Keratinocyte (primary cell): ENCODE data around the gene ZDHHC1. TPM values are rescaled to one million over a fixed set of nuclear protein-coding genes. Genes with fewer than 3 reads are reported as not detected.

Source experiments
- DNase-seq: peaks from one replicate; pipeline ENCODE4 v3.0.0-alpha.2; 2011; ENCODE audit warnings: low read depth, missing footprints, low spot score
- FAIRE-seq: peaks from 2 replicates; lab custom pipeline; 2011; peaks lifted over from hg19 to GRCh38; lab: Jason Lieb, UNC
- H2AFZ ChIP-seq: 2 replicates; pipeline ENCODE4 v1.6.0; 2012; ENCODE audit warnings: low read length, control low read depth, inconsistent platforms; ENCODE audit not compliant: control insufficient read depth
- H3K27ac ChIP-seq: 2 replicates; pipeline ENCODE4 v1.5.1; 2011; ENCODE audit warnings: low read length; ENCODE audit not compliant: control insufficient read depth, insufficient read depth
- H3K27me3 ChIP-seq: 3 replicates; pipeline ENCODE4 v1.6.0; 2011; ENCODE audit warnings: low read length; ENCODE audit not compliant: control insufficient read depth, insufficient read depth; ENCODE audit errors: extremely low read depth
- H3K36me3 ChIP-seq, 2 experiments: 2 replicates in 1 of 2; 3 replicates in 1 of 2; pipeline ENCODE4 v1.5.1; 2011; ENCODE audit warnings: low read length in 2 of 2, mild to moderate bottlenecking in 1 of 2; ENCODE audit not compliant: control insufficient read depth in 2 of 2, insufficient read depth in 2 of 2; ENCODE audit errors: extremely low read depth in 1 of 2
- H3K4me1 ChIP-seq: 3 replicates; pipeline ENCODE4 v1.5.1; 2011; ENCODE audit warnings: low read length; ENCODE audit not compliant: control insufficient read depth, insufficient read depth; ENCODE audit errors: extremely low read depth
- H3K4me2 ChIP-seq: 3 replicates; pipeline ENCODE4 v1.6.0; 2011; ENCODE audit warnings: low read depth, low read length; ENCODE audit not compliant: control insufficient read depth, insufficient read depth; ENCODE audit errors: extremely low read depth
- H3K4me3 ChIP-seq, 3 experiments: fragments of 200-600 bp in 1 of 3; sonication (generic) in 1 of 3; 2 replicates in 2 of 3; 3 replicates in 1 of 3; pipeline ENCODE4 v1.5.1; 2011 to 2016; ENCODE audit warnings: low read length in 3 of 3, mild to moderate bottlenecking in 3 of 3, control low read depth in 2 of 3, inconsistent platforms in 1 of 3, low read depth in 1 of 3, mixed read lengths in 1 of 3, mixed run types in 1 of 3, moderate library complexity in 1 of 3; ENCODE audit not compliant: control insufficient read depth in 2 of 3, insufficient read depth in 2 of 3; ENCODE audit errors: extremely low read depth in 1 of 3
- H3K79me2 ChIP-seq: 2 replicates; pipeline ENCODE4 v1.6.0; 2012; ENCODE audit warnings: low read length; ENCODE audit not compliant: control insufficient read depth, insufficient read depth
- H3K9ac ChIP-seq: 3 replicates; pipeline ENCODE4 v1.6.0; 2011; ENCODE audit warnings: low read length; ENCODE audit not compliant: control insufficient read depth, insufficient read depth; ENCODE audit errors: extremely low read depth
- H3K9me1 ChIP-seq: 3 replicates; pipeline ENCODE4 v1.6.0; 2011; ENCODE audit warnings: low read length; ENCODE audit not compliant: control insufficient read depth, insufficient read depth; ENCODE audit errors: extremely low read depth
- H3K9me3 ChIP-seq: 2 replicates; pipeline ENCODE4 v1.5.1; 2012; ENCODE audit warnings: low read depth, low read length; ENCODE audit not compliant: control insufficient read depth
- H4K20me1 ChIP-seq: 3 replicates; pipeline ENCODE4 v1.6.0; 2011; ENCODE audit warnings: low read length; ENCODE audit not compliant: control insufficient read depth, insufficient read depth; ENCODE audit errors: extremely low read depth
- CTCF ChIP-seq, 3 experiments: IDR thresholded peaks in 1 of 3; conservative IDR thresholded peaks in 1 of 3; optimal IDR thresholded peaks in 1 of 3; 2 replicates in 2 of 3; 3 replicates in 1 of 3; pipeline versions ENCODE3 to v1.5.1; 2011; ENCODE audit warnings: low read length in 3 of 3, mild to moderate bottlenecking in 3 of 3, moderate library complexity in 2 of 3, control low read depth in 1 of 3, inconsistent platforms in 1 of 3; ENCODE audit not compliant: insufficient read depth in 2 of 3; ENCODE audit errors: extremely low read depth in 1 of 3
- EZH2 ChIP-seq: IDR thresholded peaks from one replicate; pipeline ENCODE4 v1.6.1; 2012; ENCODE audit warnings: inconsistent platforms, mild to moderate bottlenecking, low read length, moderate library complexity
- dilution Hi-C: fragments of 300-500 bp; cut with MboI; formaldehyde crosslinking; loops from one replicate; pipeline ENCODE4 v1.7.0; 2020; ENCODE audit warnings: low sequenced_read_pairs; ENCODE audit not compliant: extremely low pct_ligation_motif_present
- polyA plus RNA-seq, 5 experiments: library from polyadenylated mRNA; depleted of rRNA in 3 of 5; stranded (reverse) in 3 of 5; stranded (forward) in 1 of 5; unstranded in 1 of 5; fragments of >200 nt; gene quantifications; 1 replicate in 1 of 5; 2 replicates in 3 of 5; 3 replicates in 1 of 5; pipeline versions ENCODE4 v1.2.1 to v1.2.3, GENCODE V29; 2011 to 2012; ENCODE audit warnings: missing spikeins in 2 of 5, low read depth in 1 of 5, low replicate concordance in 1 of 5

The ZDHHC1 gene
- polyA plus RNA-seq, 1 donor (not counting 4 experiments of a cell fraction or from before 2014, with no cell fraction given) = 1.1 TPM

- H3K27me3 ChIP-seq = no peaks in the 10 kb centered on the region
- FAIRE-seq = peak; percentile 60
- H4K20me1 ChIP-seq = peaks cover 30% of the 10 kb centered on the region
- H3K4me3 ChIP-seq = no peak overlapping the region
- no peak overlapping the region for H3K27ac ChIP-seq
- no peaks in the 10 kb centered on the region for H3K9me3 ChIP-seq
- TF ChIP-seq CTCF (optimal IDR thresholded peaks at IDR 0.05 in 1 of 3, IDR thresholded peaks at IDR 0.05 in 1 of 3, conservative IDR thresholded peaks at IDR 0.05 in 1 of 3; ENCODE audit: extremely low read depth in 1 of 3, insufficient read depth in 2 of 3, low read length in 3 of 3) (peak; percentile 49 to 76 (median 75)), EZH2 (no peak)
- no peak overlapping the region for H3K9ac ChIP-seq
- H2AFZ ChIP-seq = no peak overlapping the region
- H3K9me1 ChIP-seq = peaks cover 10% of the 10 kb centered on the region
- H3K36me3 ChIP-seq = peaks cover 18 to 19% of the 10 kb centered on the region in 2 experiments
- dilution Hi-C loops = no loop called here
- peaks cover 12% of the 10 kb centered on the region for H3K4me1 ChIP-seq
- H3K79me2 ChIP-seq = peaks cover 14% of the 10 kb centered on the region
- DNase-seq = no peak
- H3K4me2 ChIP-seq = no peak overlapping the region
Measured at GRCh38 chr16:67456391-67457081, 40.3 kb upstream of the ZDHHC1 start.

- DNase-seq (no peak), FAIRE-seq (no peak)
- Histone ChIP-seq H2AFZ (no peak overlapping the region), H3K27ac (no peak overlapping the region), H3K79me2 (peaks cover 2% of the 10 kb centered on the region), H3K4me1 (peaks cover 12% of the 10 kb centered on the region), H3K9me1 (peaks cover 4% of the 10 kb centered on the region), H3K36me3 (peaks cover 5 to 19% of the 10 kb centered on the region in 2 experiments), H4K20me1 (peaks cover 16% of the 10 kb centered on the region), H3K27me3 (no peaks in the 10 kb centered on the region), H3K9ac (no peak overlapping the region), H3K4me2 (no peak overlapping the region), H3K4me3 (no peak overlapping the region), H3K9me3 (no peaks in the 10 kb centered on the region)
- dilution Hi-C loops = no loop called here
- no peak for TF ChIP-seq EZH2
- TF ChIP-seq CTCF (optimal IDR thresholded peaks at IDR 0.05 in 1 of 3, IDR thresholded peaks at IDR 0.05 in 1 of 3, conservative IDR thresholded peaks at IDR 0.05 in 1 of 3; ENCODE audit: extremely low read depth in 1 of 3, insufficient read depth in 2 of 3, low read length in 3 of 3) = no peak
Measured at GRCh38 chr16:67454852-67455251, 38.6 kb upstream of the ZDHHC1 start.
